Breast epithelium (tissue), 3 donors: ENCODE data around the gene PREP.

Experiments used
- POLR2A ChIP-seq: fragments of 450-650 bp; IDR thresholded peaks from one replicate; pipeline ENCODE4 v1.6.1; 2016; ENCODE audit warnings: antibody characterized with exemption, mild to moderate bottlenecking, moderate library complexity
- POLR2AphosphoS5 ChIP-seq, 3 donors: sonication (generic); formaldehyde crosslinking; IDR thresholded peaks; one replicate each; pipeline ENCODE4 v1.6.1; 2017; ENCODE audit warnings: antibody characterized with exemption in 3 of 3
- TF ChIP-seq, protein P1 (sequence below), 3 donors: fragments of 450-650 bp; IDR thresholded peaks; one replicate each; pipeline ENCODE4 v1.5.1; 2016 to 2017; ENCODE audit warnings: antibody characterized with exemption in 3 of 3, mild to moderate bottlenecking in 3 of 3, moderate library complexity in 3 of 3

- TF ChIP-seq, protein P1, sequence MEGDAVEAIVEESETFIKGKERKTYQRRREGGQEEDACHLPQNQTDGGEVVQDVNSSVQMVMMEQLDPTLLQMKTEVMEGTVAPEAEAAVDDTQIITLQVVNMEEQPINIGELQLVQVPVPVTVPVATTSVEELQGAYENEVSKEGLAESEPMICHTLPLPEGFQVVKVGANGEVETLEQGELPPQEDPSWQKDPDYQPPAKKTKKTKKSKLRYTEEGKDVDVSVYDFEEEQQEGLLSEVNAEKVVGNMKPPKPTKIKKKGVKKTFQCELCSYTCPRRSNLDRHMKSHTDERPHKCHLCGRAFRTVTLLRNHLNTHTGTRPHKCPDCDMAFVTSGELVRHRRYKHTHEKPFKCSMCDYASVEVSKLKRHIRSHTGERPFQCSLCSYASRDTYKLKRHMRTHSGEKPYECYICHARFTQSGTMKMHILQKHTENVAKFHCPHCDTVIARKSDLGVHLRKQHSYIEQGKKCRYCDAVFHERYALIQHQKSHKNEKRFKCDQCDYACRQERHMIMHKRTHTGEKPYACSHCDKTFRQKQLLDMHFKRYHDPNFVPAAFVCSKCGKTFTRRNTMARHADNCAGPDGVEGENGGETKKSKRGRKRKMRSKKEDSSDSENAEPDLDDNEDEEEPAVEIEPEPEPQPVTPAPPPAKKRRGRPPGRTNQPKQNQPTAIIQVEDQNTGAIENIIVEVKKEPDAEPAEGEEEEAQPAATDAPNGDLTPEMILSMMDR (IDR thresholded peaks at IDR 0.05) = no peak
- TF ChIP-seq POLR2A (no peak), POLR2AphosphoS5 (IDR thresholded peaks at IDR 0.05) (no peak)
These were observed 122.8 kb downstream of the PREP start for GRCh38 chr6:105280033-105280432.
